Medulla oblongata (tissue), 1 donor: ENCODE measurements around the gene CYGB.
A peak's percentile ranks its signal among the peaks of the same experiment; 100 is the strongest.

Experiments used
- DNase-seq: peaks from one replicate; pipeline ENCODE4 v3.0.0-alpha.2; 2015; ENCODE audit errors: extremely low spot score

The CYGB gene

DNA sequence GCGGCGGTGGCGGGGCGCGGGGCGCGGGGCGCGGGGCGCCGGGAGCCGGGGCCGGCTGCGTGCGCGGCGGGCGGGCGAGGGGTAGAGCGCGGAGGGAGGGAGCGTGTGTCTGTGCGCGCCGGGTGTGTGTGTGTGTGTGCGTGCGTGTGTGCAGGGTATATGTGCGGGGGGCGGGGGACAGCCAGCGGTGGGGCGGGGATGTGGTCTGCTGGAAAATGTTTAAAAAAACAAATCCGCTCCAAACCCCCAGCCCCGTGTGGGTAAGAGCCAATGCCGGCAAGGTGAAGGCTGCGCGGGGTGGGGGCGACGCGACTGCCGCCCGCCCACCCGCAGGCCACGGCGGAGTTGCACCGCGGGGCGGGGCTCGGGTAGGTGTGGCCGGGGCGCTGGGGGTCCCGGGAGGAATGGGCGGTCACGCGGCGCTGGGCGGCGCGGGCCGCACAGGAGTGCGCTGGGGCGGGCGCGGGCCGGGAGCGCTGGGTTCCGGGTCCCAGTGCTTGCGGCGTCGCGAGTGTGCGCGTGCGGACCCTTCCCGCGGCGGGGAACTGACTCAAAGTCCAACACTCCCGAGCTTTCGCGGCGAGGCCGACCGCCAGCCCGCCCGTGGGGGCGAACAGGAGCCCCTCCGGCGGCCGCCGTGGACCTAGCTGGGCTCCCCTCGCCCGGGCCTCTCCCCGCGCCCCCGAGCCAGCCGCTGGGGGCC is at the start of gene CYGB:
Gene CYGB (minus strand): TSS at position 132 of the 703 bp plus-strand sequence. CDS start 167 bp downstream, outside the sequence.
- DNase-seq, result no peak

DNA sequence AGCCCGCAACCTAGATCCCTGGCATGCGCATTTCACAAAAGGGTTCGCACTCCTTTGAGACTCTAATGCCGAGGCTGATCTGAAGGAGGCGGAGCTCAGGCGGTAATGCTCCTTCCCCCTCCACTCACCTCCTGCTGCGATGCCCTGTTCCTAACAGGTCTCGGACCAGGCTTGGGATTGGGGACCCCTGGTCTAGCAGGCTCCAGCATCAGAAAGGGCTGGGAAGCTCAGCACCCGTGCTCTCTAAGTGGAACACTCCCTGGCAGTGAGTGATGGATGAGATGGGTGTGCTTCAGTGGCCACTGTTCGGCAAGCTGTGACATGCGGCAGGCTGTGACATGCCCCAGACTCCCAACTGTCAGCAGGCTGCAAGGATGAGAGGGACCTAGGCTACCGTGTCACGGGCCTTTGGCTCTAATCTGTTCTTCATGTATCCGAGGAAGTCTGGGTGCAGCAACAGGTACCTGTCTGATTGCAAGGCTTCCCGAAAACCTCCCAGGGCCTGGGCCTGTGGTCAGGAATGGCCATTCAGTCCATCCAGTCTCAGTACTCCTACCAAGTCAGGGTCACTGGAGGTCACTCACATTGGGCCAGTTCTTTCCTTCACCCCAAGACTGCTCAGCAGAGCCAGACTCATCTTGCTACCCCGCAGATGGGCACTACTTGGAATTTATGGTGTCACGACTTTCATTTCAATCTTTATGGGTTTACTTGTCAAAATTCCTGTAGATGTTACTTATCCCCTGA is 49.4 kb upstream of the CYGB start:
- no peak for DNase-seq

DNA sequence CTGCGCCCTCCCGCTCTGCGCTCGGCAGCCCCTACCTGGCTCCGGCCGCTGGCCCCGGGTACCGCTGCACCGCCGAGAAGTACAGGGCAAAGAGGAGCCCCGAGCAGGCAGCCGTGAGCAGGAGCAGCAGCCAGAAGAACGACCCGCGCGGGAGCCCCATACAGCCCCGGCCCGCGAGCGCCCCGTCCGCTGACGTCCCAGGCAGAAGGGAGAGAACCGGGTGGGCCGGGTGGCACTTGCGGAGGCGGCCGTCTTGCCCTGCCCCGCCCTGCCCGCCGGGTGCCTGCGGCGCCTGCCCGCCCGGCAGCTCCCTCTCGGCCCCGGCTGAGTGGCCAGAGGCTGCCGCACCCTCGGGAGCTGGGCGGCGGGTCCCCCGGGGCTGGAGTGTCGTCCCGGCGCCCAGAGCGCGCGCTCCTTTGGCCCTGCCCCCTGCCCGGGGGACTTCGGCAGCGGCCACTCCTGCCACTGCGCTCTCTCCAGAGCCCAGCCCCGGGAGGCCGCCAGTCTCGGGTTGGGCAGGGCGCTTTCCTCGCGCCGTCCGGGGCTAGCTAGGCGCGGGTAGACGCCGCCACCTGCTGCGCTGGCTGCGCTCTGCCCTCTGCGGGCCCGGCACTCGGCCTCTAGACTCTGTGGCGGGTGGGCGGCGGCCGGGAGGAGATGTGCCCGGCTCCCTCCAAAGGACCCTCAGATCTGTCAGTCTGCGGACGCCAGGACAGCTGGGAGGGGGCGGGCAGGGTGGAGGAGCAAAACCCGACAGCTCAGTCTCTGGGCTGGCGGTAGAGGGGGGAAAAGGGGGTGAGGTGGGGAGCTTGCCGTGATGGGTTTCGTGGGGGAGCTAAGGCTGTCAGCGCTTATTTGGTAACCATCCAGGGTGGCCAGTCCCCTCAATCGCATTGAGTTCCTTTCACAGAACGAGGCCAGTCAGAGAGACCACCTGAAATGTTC is 48.4 kb upstream of the CYGB start, which contains the start of gene ST6GALNAC2:
Gene ST6GALNAC2 (minus strand): TSS at position 212 of the 945 bp plus-strand sequence. CDS start 52 bp downstream, at position 160.
- DNase-seq, result peak; percentile 63

DNA sequence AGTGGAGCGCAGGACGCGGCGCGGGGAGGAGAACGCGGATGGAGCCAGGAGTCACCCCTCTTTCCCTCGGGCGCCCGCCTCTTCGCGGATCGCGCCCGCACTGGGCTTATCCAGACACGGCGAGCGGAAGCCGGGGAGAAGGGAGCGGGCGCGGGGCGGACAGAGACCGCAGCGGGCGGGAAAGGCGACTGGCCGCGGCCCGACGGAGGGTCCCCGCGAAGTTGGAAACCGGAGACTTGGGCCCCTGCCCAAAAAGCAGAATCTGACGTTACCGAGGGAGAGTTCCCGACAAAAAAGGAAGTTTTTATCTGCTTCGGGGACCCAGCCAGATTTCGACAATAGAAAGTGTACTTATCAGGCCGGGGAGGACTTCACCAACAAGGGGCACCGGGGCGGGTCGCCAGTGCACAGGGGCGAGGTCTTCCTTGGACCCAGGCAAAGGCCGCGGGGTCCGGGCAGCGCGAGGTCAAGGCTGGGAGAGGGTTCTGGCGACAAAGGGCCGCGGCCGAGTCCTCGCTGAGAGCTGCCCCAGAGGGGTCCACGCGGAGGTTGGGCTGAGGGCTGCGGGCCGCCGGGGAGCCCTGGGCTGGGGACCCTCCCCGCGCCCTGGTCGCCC is 47.6 kb upstream of the CYGB start:
- DNase-seq, result no peak

DNA sequence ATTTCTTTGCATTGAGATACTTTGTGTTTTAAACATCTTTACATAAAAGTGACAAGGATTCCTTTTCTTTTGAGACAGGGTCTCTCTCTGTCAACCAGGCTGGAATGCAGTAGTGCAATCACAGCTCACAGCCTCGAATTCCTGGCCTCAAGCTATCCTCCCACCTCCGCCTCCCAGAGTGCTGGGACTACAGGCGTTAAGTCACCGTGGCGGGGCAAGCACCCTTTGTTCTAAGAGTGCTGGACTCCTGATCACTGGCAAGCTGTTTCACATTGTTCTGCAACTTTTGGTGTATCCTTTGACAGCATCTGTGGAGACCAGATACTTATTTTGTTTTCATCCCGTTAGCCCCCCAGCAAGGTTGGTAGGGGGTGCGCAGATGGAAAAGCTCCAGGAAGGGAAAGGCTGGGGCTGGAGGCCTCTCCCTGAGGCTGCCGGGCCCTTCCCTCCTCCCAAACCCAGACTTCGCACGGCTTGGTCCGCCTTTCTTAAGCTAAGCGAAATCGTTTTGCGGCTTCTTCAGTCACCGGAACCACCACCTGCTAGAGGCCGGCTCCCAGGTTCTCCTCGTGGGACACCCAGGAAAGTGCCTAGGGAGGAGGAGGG is 47.0 kb upstream of the CYGB start:
- DNase-seq, result no peak

DNA sequence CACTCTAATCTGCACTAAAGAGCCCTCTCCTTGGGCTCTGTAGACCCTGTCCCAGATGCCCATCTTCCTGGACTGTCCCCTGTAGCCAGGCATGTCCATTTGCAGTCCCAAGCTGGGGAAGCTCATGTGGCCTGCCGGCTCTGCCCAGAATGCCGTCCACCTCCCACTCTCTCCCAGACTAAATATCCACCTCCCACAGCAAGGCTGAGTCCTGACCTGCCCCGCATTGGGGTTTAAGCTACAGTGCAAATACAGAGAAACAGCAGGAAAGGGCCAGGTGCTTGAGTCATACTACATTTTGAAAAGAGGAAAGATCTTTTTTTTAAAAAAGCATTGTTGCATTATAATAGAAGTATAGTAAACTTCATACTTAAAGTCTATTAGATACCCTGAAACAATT is 45.2 kb upstream of the CYGB start:
- DNase-seq, result no peak

DNA sequence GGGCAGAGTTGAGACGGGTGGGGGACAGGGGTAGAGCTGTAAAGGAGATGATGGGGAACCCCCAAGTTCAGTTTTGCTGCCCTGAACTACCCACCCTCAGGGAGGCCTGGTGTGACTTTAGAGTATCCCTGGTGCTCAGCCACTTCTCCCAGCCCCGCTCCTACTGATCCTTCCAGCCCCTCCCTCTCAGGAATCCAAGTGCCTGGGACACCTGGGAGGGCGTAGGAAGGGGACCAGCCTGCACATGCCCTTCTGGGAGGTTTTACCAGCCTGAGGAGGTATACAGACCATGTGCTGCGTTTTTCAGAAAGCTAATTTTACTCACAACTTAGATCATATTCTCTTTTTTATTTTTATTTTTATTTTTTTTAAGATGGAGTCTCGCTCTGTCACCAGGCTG is 44.0 kb upstream of the CYGB start:
- DNase-seq, result no peak

DNA sequence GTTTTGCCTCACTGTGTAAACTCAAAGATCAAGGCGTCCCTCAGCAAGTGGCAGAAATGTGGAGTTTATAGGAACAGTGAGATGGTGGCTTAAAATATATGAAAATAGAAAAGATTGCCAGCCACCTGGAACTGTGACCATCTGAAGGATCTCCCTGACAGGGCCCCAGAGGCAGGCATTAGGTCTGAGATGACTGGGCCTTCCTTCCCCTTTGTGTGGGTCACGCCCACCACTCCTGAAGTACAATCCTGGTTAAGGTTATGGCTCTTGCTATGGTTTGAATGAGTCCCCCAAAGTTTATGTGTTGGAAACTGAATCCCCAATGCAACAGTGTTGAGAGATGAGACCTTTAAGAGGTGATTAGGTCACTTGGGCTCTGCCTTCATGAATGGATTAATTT is 41.8 kb upstream of the CYGB start:
- DNase-seq, result no peak

DNA sequence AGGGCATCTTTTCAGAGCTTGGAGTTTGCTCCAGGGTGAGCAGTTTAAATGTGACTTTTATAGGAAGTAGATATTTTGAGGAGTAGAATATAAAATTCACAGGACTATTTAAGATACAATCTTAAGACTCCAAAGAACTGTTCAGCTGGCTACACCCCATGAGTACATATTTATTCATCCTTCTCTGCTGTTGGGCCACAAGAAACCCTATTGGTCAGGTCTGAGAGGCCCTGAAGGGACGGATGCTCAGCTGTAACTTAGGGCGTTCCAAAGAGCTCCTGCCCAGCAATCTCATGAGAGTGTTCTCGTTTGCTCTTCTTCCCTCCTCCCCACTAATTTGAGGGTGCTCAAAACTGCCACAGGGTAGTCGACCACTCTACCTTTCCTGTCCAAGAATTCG is 40.9 kb upstream of the CYGB start:
- no peak for DNase-seq

DNA sequence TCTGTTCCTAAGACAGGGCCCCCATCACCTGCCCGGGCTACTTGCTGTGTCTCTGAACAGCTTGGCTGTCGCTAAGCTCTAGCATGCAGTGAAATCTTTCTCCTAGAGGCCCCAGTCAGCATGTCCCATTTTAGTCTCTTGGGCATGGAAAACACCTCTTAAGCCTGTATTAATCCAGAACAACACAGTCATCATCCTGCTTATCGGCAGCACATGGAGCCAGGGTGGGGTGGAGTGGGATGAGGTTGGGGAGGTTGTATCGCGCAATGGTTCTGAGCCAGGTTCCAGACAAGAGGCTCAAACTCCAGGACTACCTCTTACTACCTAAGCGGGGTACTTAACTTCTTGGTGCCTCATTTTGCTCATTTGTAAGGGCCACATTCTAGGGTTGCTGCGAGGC is 40.4 kb upstream of the CYGB start:
- DNase-seq, result no peak

DNA sequence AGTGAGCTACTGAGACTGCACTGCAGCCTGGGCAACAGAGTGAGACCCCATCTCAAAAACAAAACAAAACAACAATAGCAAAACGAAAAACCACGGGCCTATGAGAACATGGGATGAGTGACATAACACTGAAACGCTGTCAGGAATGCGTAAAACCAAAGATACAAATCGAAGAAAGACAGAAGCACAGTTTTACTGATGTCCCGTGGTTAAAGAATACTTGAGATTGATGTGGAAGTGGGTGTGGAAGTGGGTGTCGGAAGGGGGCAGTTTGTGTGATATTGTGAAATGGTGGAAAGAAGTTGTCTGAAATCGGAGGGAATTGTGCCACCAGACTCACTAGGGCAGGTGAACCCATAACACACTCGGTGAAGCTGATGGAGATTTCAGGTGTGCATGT is 38.7 kb upstream of the CYGB start:
- DNase-seq, result no peak

DNA sequence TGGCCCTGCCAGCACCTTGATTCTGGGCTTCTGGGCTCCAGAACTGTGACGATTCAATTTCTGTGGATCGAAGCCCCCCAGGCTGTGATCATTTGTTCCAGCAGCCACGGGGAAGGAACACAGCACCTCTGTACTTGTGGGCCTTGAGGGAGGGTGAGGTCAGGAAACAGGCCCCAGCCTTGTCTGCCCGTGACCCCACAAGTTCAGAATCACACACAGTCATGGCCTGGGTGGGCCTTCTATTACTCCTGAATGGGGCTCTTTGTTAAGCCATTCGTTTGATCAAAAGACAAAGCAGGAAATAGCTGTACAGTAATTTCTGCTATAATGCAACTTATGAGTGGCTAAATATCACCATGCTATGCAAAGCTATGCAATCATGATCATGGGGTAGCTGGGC is 38.1 kb upstream of the CYGB start:
- no peak for DNase-seq

DNA sequence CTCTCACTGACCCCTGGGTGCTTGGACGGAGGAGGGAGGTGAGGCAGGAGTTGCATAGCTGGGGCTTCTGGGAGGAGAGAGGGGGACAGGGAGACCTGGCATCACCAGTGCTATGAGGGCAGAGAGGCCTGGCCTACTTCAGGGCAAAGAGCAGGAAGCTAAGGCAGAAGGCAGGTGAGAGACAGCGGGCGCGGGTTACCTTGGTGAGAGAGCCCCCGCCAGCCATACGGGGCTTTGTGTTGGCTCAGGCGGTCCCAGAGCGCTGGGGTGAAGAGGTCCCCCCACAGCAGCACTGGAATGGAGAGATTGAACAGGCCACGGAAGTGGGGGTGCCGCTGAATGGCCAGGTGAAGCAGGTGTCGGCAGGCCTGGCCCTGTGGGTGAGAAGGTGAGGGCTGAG is 36.7 kb upstream of the CYGB start:
- DNase-seq, result no peak

DNA sequence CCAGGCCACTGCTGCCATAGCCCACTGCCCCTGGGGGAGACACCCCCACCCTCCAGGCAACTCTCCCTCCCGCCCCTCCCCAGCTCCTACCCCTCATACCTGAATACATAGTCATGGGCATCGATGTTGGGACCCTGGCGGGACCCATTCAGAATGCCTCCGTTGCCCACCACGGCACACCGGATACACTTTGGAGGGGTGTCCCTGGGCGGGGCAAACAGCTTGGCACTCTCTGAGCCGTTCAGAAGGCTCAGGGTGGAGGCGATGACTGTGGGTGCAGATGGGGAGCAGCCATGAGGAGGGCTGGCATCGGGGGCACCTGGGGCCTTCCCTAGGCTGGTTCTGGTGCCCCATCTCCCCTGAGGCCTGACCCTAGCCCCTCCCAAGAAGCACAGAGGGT is 35.6 kb upstream of the CYGB start:
- DNase-seq, result no peak

DNA sequence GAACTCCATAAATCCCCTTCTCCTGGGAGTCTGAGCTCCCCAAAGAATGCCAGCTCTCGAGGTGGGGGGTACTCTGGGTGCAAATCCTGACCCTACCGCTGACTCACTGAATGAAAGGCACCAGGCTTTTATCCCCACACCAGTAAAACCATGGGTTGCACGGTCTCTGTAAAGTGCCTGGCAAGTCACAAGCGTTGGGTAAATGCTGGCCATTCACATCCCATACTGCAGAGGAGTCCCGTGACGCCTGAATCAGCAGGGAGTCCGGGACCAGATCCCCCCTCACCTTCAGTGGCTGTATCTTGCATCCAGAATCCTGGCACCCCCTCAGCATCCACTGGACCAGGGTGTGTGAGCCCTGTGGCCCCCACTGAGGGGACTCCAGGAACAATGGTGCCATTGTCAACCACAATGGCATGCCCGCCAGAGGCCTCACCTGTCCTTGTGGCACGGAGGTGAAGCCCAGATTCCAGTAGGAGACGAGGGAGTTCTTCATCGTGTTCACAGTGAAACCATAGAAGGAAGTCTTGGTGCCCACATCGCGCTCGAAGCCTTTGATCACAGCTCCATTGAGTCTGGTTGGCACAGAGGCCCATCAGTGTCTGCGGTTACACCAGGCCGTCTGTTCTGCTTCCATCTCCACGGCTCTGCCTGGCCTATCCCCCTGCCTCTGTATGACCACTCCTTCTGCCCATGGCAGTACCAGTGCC is 34.8 kb upstream of the CYGB start:
- DNase-seq, result no peak

DNA sequence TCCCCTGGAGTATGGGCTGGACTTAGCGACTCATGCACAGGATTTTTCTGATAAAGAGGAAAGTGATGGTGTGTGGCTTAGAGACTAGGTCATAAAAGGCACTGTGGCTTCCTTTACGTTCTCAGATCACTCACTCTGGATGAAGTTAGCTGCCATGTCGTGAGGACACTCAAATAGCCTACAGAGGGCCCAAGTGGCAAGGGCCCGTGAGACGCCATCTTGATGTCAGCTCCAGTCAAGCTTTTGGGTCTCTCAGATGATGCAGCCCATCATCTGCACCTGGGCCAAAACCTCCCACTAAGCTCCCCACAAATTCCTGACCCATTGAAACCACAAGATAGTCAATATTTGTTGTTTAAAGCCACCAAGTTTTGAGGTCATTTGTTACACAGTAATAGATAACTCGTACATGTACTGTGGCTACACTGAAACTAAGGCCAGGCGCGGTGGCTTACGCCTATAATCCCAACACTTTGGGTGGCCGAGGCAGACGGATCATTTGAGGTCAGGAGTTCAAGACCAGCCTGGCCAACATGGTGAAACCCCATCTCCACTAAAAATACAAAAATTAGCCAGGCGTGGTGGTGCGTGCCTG is 33.5 kb upstream of the CYGB start:
- DNase-seq, result no peak

DNA sequence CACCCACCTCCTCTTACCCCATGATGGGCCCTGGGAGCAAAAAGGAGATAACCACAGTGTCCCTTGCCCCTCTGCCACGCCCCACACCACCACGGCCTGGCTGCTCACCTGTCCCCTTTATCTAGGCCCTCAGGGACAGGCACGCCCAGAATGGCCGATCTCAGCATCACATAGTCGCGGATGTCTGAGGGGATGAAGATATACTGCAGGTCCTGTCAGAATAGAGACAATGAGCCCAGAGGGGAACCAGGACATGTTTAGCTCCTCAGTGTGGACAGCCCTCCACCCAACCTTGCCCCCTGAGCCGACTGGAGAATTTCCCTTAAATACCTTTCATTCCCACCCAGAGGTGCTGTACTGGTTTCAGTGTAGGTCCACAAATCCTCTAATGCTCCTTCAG is 32.9 kb upstream of the CYGB start:
- no peak for DNase-seq

DNA sequence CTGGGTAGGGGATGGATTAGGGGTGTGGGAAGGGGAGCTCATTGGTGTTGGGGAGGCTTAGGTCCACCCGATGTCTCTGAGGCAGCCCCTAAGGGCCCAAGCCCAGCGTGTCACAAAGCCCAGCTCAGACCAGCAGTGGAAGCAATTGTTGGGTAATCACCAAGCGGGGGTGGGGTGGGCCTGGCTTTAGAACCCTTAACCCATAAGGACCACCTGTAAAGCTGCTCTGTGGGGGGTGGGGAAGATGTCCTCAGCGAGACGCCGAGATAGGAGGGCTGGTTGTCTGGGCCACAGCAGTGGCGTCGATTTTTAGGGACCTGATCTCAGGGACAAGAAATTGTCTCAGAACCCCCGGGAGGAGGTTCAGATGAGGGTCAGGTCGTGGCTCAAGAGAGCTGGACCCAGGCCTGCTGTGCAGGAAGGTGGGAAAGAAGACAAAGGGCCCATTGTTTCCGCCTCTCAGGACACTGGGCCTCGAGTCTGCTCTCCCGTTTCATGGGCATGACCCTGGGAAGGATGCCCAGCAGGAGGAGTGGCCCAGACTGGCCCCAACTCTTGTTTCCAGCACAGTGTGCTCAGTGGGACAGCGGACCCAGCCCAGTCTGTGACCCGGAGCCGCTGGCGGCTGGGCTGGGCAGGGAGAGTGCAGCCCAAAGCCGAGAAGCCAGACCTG is 32.2 kb upstream of the CYGB start:
- DNase-seq, result peak; percentile 93

DNA sequence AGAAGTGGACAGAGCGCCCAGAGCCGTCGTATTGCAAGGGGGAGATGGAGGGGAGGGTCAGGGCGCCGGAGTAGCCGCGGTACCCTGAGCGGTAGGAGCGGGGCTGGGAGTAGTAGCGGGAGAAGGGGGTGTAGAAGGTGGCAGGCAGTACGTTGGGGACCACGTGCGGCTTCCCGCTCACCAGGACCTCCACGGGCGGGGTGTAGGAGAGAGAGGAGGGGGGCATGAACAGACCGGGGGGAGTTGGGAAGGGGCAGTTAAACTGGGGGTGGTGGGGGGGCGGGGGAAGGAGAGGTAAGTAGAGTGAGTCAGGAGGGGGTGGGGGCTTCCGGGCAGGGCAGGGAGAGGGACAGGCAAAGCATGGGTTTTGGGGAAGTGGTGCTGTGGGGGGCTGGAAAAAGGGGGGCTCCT is 31.3 kb upstream of the CYGB start:
- no peak for DNase-seq
